Neuronal stem cell (in vitro differentiated cells): Measurements from ENCODE around the gene DTL.

Experiments used
- DNase-seq: peaks from one replicate; pipeline ENCODE4 v3.0.0-alpha.2; 2013; ENCODE audit warnings: low spot score
- H2AFZ ChIP-seq: one replicate; pipeline ENCODE4 v1.6.1; 2013; ENCODE audit warnings: mild to moderate bottlenecking, low read length, inconsistent platforms
- H2AK5ac ChIP-seq: 2 replicates; pipeline ENCODE4 v1.6.1; 2013; ENCODE audit warnings: low read depth, mild to moderate bottlenecking, inconsistent platforms, low read length, moderate library complexity, mixed read lengths
- H2BK120ac ChIP-seq: 2 replicates; pipeline ENCODE4 v1.6.1; 2013; ENCODE audit warnings: low read depth, mild to moderate bottlenecking, inconsistent platforms, low read length, moderate library complexity, mixed read lengths
- H2BK12ac ChIP-seq: one replicate; pipeline ENCODE4 v1.6.1; 2013; ENCODE audit warnings: low read length, inconsistent platforms
- H2BK15ac ChIP-seq: 2 replicates; pipeline ENCODE4 v1.6.1; 2013; ENCODE audit warnings: mild to moderate bottlenecking, low read length, inconsistent platforms, mixed read lengths
- H2BK5ac ChIP-seq: one replicate; pipeline ENCODE4 v1.6.1; 2013; ENCODE audit warnings: inconsistent platforms, mild to moderate bottlenecking, low read length, moderate library complexity
- H3K14ac ChIP-seq: one replicate; pipeline ENCODE4 v1.6.1; 2013; ENCODE audit warnings: low read length, inconsistent platforms
- H3K18ac ChIP-seq: 2 replicates; pipeline ENCODE4 v1.6.1; 2013; ENCODE audit warnings: low read length, inconsistent platforms
- H3K23ac ChIP-seq: 2 replicates; pipeline ENCODE4 v1.6.1; 2013; ENCODE audit warnings: low read depth, mild to moderate bottlenecking, mixed read lengths, low read length, inconsistent platforms; ENCODE audit not compliant: poor library complexity
- H3K27ac ChIP-seq: replicated peaks from 3 replicates; pipeline ENCODE4 v1.5.1; 2013; ENCODE audit warnings: low read length, inconsistent platforms
- H3K27me3 ChIP-seq, 3 experiments: 2 replicates each; pipeline ENCODE4 v1.6.1; 2013; ENCODE audit warnings: low read length in 3 of 3, mild to moderate bottlenecking in 2 of 3, inconsistent platforms in 1 of 3, low read depth in 1 of 3, mixed read lengths in 1 of 3, moderate library complexity in 1 of 3; ENCODE audit not compliant: control insufficient read depth in 3 of 3, insufficient read depth in 3 of 3
- H3K36me3 ChIP-seq, 2 donors: replicated peaks in 1 of 2; 2 replicates each; pipeline ENCODE4 v1.6.1; 2013; ENCODE audit warnings: low read length in 2 of 2; ENCODE audit not compliant: control insufficient read depth in 2 of 2, insufficient read depth in 2 of 2
- H3K4ac ChIP-seq: 2 replicates; pipeline ENCODE4 v1.6.1; 2013; ENCODE audit warnings: inconsistent platforms, mild to moderate bottlenecking, low read length, moderate library complexity
- H3K4me1 ChIP-seq, 2 donors: 1 replicate in 1 of 2; 2 replicates in 1 of 2; pipeline ENCODE4 v1.6.1; 2013; ENCODE audit warnings: low read length in 2 of 2, low read depth in 1 of 2; ENCODE audit not compliant: control insufficient read depth in 2 of 2, insufficient read depth in 1 of 2
- H3K4me2 ChIP-seq: one replicate; pipeline ENCODE4 v1.6.1; 2013; ENCODE audit warnings: mild to moderate bottlenecking, low read length, inconsistent platforms; ENCODE audit not compliant: insufficient read depth, poor library complexity, severe bottlenecking
- H3K4me3 ChIP-seq, 2 donors: 2 replicates each; pipeline ENCODE4 v1.5.1; 2013; ENCODE audit warnings: low read length in 2 of 2, mild to moderate bottlenecking in 2 of 2, inconsistent platforms in 1 of 2, moderate library complexity in 1 of 2
- H3K79me1 ChIP-seq: one replicate; pipeline ENCODE4 v1.6.1; 2013; ENCODE audit warnings: low read depth, mild to moderate bottlenecking, inconsistent platforms, low read length, moderate library complexity
- H3K9ac ChIP-seq: one replicate; pipeline ENCODE4 v1.6.1; 2013; ENCODE audit warnings: mild to moderate bottlenecking, low read depth, low read length, inconsistent platforms; ENCODE audit not compliant: poor library complexity
- H3K9me3 ChIP-seq, 2 donors: replicated peaks in 1 of 2; 2 replicates each; pipeline versions ENCODE3 to v1.6.1; 2013; ENCODE audit warnings: low read length in 2 of 2, mild to moderate bottlenecking in 2 of 2, inconsistent platforms in 1 of 2, low read depth in 1 of 2, mixed read lengths in 1 of 2, moderate library complexity in 1 of 2; ENCODE audit not compliant: control insufficient read depth in 2 of 2, insufficient read depth in 1 of 2
- H4K8ac ChIP-seq: one replicate; pipeline ENCODE4 v1.6.1; 2013; ENCODE audit warnings: low read depth, mild to moderate bottlenecking, inconsistent platforms, low read length, moderate library complexity
- H4K91ac ChIP-seq: one replicate; pipeline ENCODE4 v1.6.1; 2013; ENCODE audit warnings: low read length, low read depth, mild to moderate bottlenecking, inconsistent platforms; ENCODE audit not compliant: poor library complexity
- WGBS, 2 donors: extraction: QIAGEN DNeasy Blood & Tissue Kit; methylation state at CpG; one replicate each; pipeline ENCODE4 v1.1.7; 2013; ENCODE audit warnings: missing lambda C conversion rate in 2 of 2, mixed read lengths in 1 of 2; ENCODE audit not compliant: insufficient read length in 2 of 2, insufficient replicate concordance in 1 of 2; ENCODE audit errors: extremely low coverage in 2 of 2; 5-methylcytosine and 5-hydroxymethylcytosine counted together

DTL gene

GRCh38 chr1:212109728-212110127 lies 74.2 kb downstream of the DTL start:
- Histone ChIP-seq H3K4ac (no peak overlapping the region), H3K36me3 (peaks cover 0 to 84% of the 10 kb centered on the region in 2 donors), H4K8ac (no peak overlapping the region), H3K4me2 (no peak overlapping the region), H2AFZ (no peak overlapping the region), H2BK12ac (no peak overlapping the region), H3K79me1 (no peaks in the 10 kb centered on the region), H3K9ac (no peak overlapping the region), H3K18ac (no peak overlapping the region), H3K23ac (no peak overlapping the region), H3K9me3 (peaks cover 0 to 1% of the 10 kb centered on the region in 2 donors), H2AK5ac (no peak overlapping the region), H2BK120ac (no peak overlapping the region), H3K27ac (no peak overlapping the region), H3K27me3 (no peaks in the 10 kb centered on the region), H4K91ac (no peak overlapping the region), H2BK15ac (no peak overlapping the region), H3K14ac (no peak overlapping the region), H3K4me3 (no peak overlapping the region), H3K4me1 (no peaks in the 10 kb centered on the region), H2BK5ac (no peak overlapping the region)
- WGBS, 2 donors, result no CpG with 5 or more reads among the region's 6 CpGs
- no peak for DNase-seq

DNA sequence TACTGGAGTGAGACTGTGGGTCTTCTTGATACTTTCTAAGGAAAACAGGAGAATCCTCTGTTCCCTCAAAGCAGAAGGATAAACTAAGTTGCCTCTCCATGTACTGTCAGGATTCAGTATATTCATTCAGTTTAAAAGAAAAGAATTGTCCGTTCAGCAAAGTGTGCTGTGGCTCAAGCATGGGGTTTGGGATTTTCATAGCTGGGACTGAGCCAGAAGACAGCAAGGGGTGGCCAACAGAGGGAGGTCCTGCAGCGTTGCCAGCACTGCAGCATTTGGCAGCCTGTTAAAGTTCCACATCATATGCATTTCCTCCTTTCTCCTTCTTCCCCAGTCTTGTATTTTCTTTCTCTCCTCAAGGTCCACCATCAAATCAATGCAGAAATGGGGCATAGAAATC lies 75.1 kb downstream of the DTL start:
- Histone ChIP-seq H3K23ac (no peak overlapping the region), H3K9ac (no peak overlapping the region), H4K8ac (no peak overlapping the region), H4K91ac (no peak overlapping the region), H3K79me1 (no peaks in the 10 kb centered on the region), H3K18ac (no peak overlapping the region), H3K14ac (no peak overlapping the region), H2BK120ac (no peak overlapping the region), H3K4me1 (no peaks in the 10 kb centered on the region), H3K36me3 (peaks cover 0 to 75% of the 10 kb centered on the region in 2 donors), H3K9me3 (peaks cover 0 to 1% of the 10 kb centered on the region in 2 donors), H2AK5ac (no peak overlapping the region), H2BK5ac (no peak overlapping the region), H2BK15ac (no peak overlapping the region), H3K27ac (no peak overlapping the region), H3K27me3 (no peaks in the 10 kb centered on the region), H2BK12ac (no peak overlapping the region), H2AFZ (no peak overlapping the region), H3K4me3 (no peak overlapping the region), H3K4me2 (no peak overlapping the region), H3K4ac (no peak overlapping the region)
- WGBS, 2 donors, result no CpG with 5 or more reads among the region's 2 CpGs
- no peak for DNase-seq

DNA sequence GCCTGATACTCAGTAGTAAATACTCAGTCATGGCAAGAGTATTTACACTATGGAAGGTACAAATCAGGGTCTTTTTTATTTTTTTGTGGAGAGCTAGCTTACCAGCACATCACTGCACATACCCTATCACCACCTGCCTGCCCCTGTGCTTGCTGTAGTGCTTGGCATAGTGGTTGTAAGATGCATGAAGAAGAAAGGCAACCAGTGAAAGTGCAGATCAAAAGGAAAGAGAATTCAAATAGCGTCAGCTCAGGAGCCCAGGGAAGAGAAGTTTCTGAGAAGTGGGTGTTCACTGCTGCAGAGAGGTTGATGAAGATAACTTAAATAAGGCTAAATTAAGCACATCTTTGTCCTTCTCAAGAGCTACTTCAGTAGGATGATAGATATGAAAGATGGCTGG lies 76.0 kb downstream of the DTL start:
- H3K4me3 ChIP-seq, result no peak overlapping the region
- no peak overlapping the region for H2AK5ac ChIP-seq
- no CpG with 5 or more reads among the region's 1 CpG for WGBS, 2 donors
- H3K27ac ChIP-seq, result no peak overlapping the region
- H3K27me3 ChIP-seq, result no peaks in the 10 kb centered on the region
- no peak overlapping the region for H4K8ac ChIP-seq
- no peaks in the 10 kb centered on the region for H3K4me1 ChIP-seq
- peaks cover 0 to 1% of the 10 kb centered on the region in 2 donors for H3K9me3 ChIP-seq
- H2BK15ac ChIP-seq, result no peak overlapping the region
- no peak overlapping the region for H3K18ac ChIP-seq
- no peak overlapping the region for H3K14ac ChIP-seq
- H4K91ac ChIP-seq, result no peak overlapping the region
- H2BK12ac ChIP-seq, result no peak overlapping the region
- DNase-seq, result no peak
- no peak overlapping the region for H2BK120ac ChIP-seq
- no peak overlapping the region for H2AFZ ChIP-seq
- H2BK5ac ChIP-seq, result no peak overlapping the region
- H3K36me3 ChIP-seq, result peaks cover 0 to 66% of the 10 kb centered on the region in 2 donors
- no peak overlapping the region for H3K23ac ChIP-seq
- no peak overlapping the region for H3K4me2 ChIP-seq
- H3K79me1 ChIP-seq, result no peaks in the 10 kb centered on the region
- H3K9ac ChIP-seq, result no peak overlapping the region
- H3K4ac ChIP-seq, result no peak overlapping the region

DNA sequence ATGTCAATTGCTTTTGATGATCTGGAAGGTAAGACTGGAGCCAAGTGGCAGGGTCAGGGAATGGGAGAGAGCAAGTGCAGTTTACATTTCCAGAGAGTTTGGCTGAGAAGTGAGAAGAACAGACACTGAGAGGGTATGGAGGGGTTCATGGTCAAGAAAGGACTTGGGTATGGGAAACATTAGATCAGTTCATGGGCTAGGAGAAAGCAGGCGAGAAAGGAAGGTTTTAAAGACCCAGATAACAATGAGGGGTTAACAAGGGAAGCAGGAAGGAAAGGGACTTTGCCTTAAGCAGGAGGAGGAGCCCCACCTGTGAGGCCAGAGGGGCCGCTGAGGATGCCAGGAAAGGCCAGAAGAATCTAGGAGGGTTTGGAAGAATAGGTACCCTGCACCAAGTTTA lies 78.2 kb downstream of the DTL start:
- H3K36me3 ChIP-seq, result peaks cover 0 to 47% of the 10 kb centered on the region in 2 donors
- H3K4me1 ChIP-seq, result no peaks in the 10 kb centered on the region
- no peak overlapping the region for H2BK120ac ChIP-seq
- H3K9me3 ChIP-seq, result peaks cover 0 to 1% of the 10 kb centered on the region in 2 donors
- no peak overlapping the region for H2BK12ac ChIP-seq
- no peak overlapping the region for H3K4ac ChIP-seq
- H3K27me3 ChIP-seq, result no peaks in the 10 kb centered on the region
- H2AFZ ChIP-seq, result no peak overlapping the region
- no CpG with 5 or more reads among the region's 2 CpGs for WGBS, 2 donors
- no peak overlapping the region for H3K4me3 ChIP-seq
- no peak overlapping the region for H3K18ac ChIP-seq
- H2BK15ac ChIP-seq, result no peak overlapping the region
- H2AK5ac ChIP-seq, result no peak overlapping the region
- no peak for DNase-seq
- no peak overlapping the region for H3K23ac ChIP-seq
- H3K14ac ChIP-seq, result no peak overlapping the region
- no peak overlapping the region for H4K8ac ChIP-seq
- H3K4me2 ChIP-seq, result no peak overlapping the region
- H2BK5ac ChIP-seq, result no peak overlapping the region
- H3K79me1 ChIP-seq, result no peaks in the 10 kb centered on the region
- H3K27ac ChIP-seq, result no peak overlapping the region
- no peak overlapping the region for H4K91ac ChIP-seq
- H3K9ac ChIP-seq, result no peak overlapping the region
